K562 (cell line): ENCODE results near the gene ELMO1. TPM values are rescaled to one million over a fixed set of nuclear protein-coding genes. Genes with fewer than 3 reads are reported as not detected.

ENCODE experiments used
- ATAC-seq: fragments of 200-7000 bp; cut with Tn5 transposase; 3 replicates; pipeline ENCODE4 v1.9.1; 2020; ENCODE audit warnings: moderate library complexity
- BruUV-seq: library from RNA; stranded (reverse); fragments of 400-500 nt; replicated peaks from 2 replicates; lab custom pipeline; 2021; lab: Mats Ljungman, UMichigan
- CTCF ChIA-PET: fragments of 300-600 bp; formaldehyde crosslinking; extraction: SDS; loops from one replicate; lab custom pipeline; 2021; ENCODE audit warnings: low intra/inter-chr PET ratio; lab: Yijun Ruan, JAX
- POLR2A ChIA-PET: fragments of 300-600, 350-650 bp; sonication (Branson Sonifier 250); formaldehyde crosslinking; extraction: SDS; loops from one replicate; lab custom pipeline; 2021; ENCODE audit warnings: antibody characterized with exemption, inconsistent platforms; lab: Yijun Ruan, JAX
- DNase-seq, 4 experiments: peaks; one replicate each; pipeline versions ENCODE4 v3.0.0 to v3.0.0-alpha.2; 2011 to 2018; ENCODE audit warnings: low spot score in 3 of 4, mixed read lengths in 3 of 4; ENCODE audit errors: extremely low read depth in 1 of 4
- FAIRE-seq: peaks from 2 replicates; lab custom pipeline; 2011; peaks lifted over from hg19 to GRCh38; lab: Jason Lieb, UNC
- H2AFZ ChIP-seq: 2 replicates; pipeline ENCODE4 v1.6.0; 2011; ENCODE audit warnings: low read depth, low read length, control low read depth, inconsistent platforms
- H3K27ac ChIP-seq: fragments of 200-600 bp; 3 replicates; pipeline ENCODE4 v1.8.0; 2011; ENCODE audit warnings: low read depth, mild to moderate bottlenecking, control low read depth, inconsistent platforms, low read length, moderate library complexity, mixed read lengths; ENCODE audit errors: extremely low read depth
- H3K27me3 ChIP-seq, 2 experiments: fragments of 300-600 bp in 1 of 2; 2 replicates in 1 of 2; 3 replicates in 1 of 2; pipeline versions ENCODE4 v1.6.0 to v1.8.0; 2011; ENCODE audit warnings: inconsistent platforms in 2 of 2, low read length in 2 of 2, mild to moderate bottlenecking in 1 of 2, mixed read lengths in 1 of 2, moderate library complexity in 1 of 2; ENCODE audit not compliant: control insufficient read depth in 2 of 2, insufficient read depth in 2 of 2
- H3K36me3 ChIP-seq: fragments of 300-600 bp; 3 replicates; pipeline ENCODE4 v1.8.0; 2011; ENCODE audit warnings: mild to moderate bottlenecking, low read length, inconsistent platforms; ENCODE audit not compliant: control insufficient read depth, insufficient read depth
- H3K4me1 ChIP-seq, 2 experiments: fragments of 200-600 bp in 1 of 2; replicated peaks in 1 of 2; 2 replicates in 1 of 2; 3 replicates in 1 of 2; pipeline versions ENCODE4 v1.5.1 to v1.8.0; 2011; ENCODE audit warnings: inconsistent platforms in 2 of 2, low read length in 2 of 2, mild to moderate bottlenecking in 1 of 2, mixed read lengths in 1 of 2, moderate library complexity in 1 of 2; ENCODE audit not compliant: control insufficient read depth in 2 of 2, insufficient read depth in 2 of 2
- H3K4me2 ChIP-seq: 2 replicates; pipeline ENCODE4 v1.6.1; 2011; ENCODE audit warnings: low read length, control low read depth, inconsistent platforms, mixed read lengths; ENCODE audit not compliant: insufficient read depth
- H3K4me3 ChIP-seq: fragments of 200-600 bp; sonication (generic), shearing (Covaris generic); 2 replicates; pipeline ENCODE4 v1.5.1; 2016; ENCODE audit warnings: control low read depth, inconsistent platforms
- H3K79me2 ChIP-seq: fragments of 200-600 bp; 3 replicates; pipeline ENCODE4 v1.8.0; 2011; ENCODE audit warnings: low read length, inconsistent platforms; ENCODE audit not compliant: control insufficient read depth, insufficient read depth
- H3K9ac ChIP-seq, 2 experiments: 2 replicates each; pipeline versions ENCODE4 v1.6.0 to v1.6.1; 2011; ENCODE audit warnings: low read depth in 2 of 2, low read length in 2 of 2, control low read depth in 1 of 2, inconsistent platforms in 1 of 2, mild to moderate bottlenecking in 1 of 2, mixed read lengths in 1 of 2; ENCODE audit not compliant: insufficient read depth in 1 of 2
- H3K9me1 ChIP-seq: one replicate; pipeline ENCODE4 v1.6.0; 2011; ENCODE audit warnings: inconsistent platforms, mild to moderate bottlenecking, low read length, moderate library complexity; ENCODE audit not compliant: control insufficient read depth, insufficient read depth
- H3K9me3 ChIP-seq: replicated peaks from 2 replicates; pipeline ENCODE4 v1.5.1; 2011; ENCODE audit warnings: low read depth, low read length, inconsistent platforms; ENCODE audit not compliant: control insufficient read depth, insufficient read depth
- H4K20me1 ChIP-seq: replicated peaks from 2 replicates; pipeline ENCODE4 v1.6.1; 2011; ENCODE audit warnings: low read length, inconsistent platforms, mixed read lengths; ENCODE audit not compliant: control insufficient read depth, insufficient read depth
- KLF10 ChIP-seq: fragments of 250-450 bp; sonication (Bioruptor Pico); IDR thresholded peaks from 2 replicates; pipeline ENCODE4 v1.6.1; 2021; ENCODE audit warnings: matching md5 sums
- MCM7 ChIP-seq, 2 experiments: fragments of 450-650 bp; IDR thresholded peaks; 2 replicates each; pipeline ENCODE4 v1.6.1; 2016 to 2018
- PURB ChIP-seq: sonication (generic); formaldehyde crosslinking; IDR thresholded peaks from 2 replicates; pipeline ENCODE4 v1.9.0; 2021; ENCODE audit warnings: low read depth, mild to moderate bottlenecking, missing genetic modification reagents
- TBP ChIP-seq: optimal IDR thresholded peaks from 2 replicates; pipeline ENCODE3; 2011; ENCODE audit warnings: low read depth, low read length, improper control_type of control experiment
- YY1 ChIP-seq, 3 experiments: IDR thresholded peaks; 2 replicates each; pipeline ENCODE4 v1.6.1; 2011; ENCODE audit warnings: low read length in 2 of 3, mild to moderate bottlenecking in 2 of 3, moderate library complexity in 2 of 3, borderline replicate concordance in 1 of 3, control low read depth in 1 of 3, low read depth in 1 of 3; ENCODE audit not compliant: insufficient read depth in 3 of 3, insufficient replicate concordance in 2 of 3, control insufficient read depth in 1 of 3, insufficient read length in 1 of 3; ENCODE audit errors: extremely low read depth in 1 of 3
- WGBS: fragments of 100-300 bp; shearing (Covaris generic); methylation state at CpG from one replicate; pipeline ENCODE4 v1.1.6; 2016; ENCODE audit warnings: low coverage, mixed read lengths; ENCODE audit not compliant: insufficient coverage; ENCODE audit errors: missing lambda C conversion rate; 5-methylcytosine and 5-hydroxymethylcytosine counted together
- in situ Hi-C: fragments of 300-500 bp; cut with MboI; formaldehyde crosslinking; loops from 4 replicates; pipeline ENCODE4 v1.15.0; 2018; ENCODE audit warnings: inconsistent platforms, mixed read lengths
- intact Hi-C: fragments of 100-400 bp; cut with micrococcal nuclease; formaldehyde crosslinking; loops from 2 replicates; pipeline ENCODE4 v1.14.2; 2022
- polyA plus RNA-seq, 8 experiments: library from polyadenylated mRNA; depleted of rRNA in 4 of 8; stranded (reverse) in 5 of 8; unstranded in 3 of 8; fragments of >200 nt; fragmentation: Nextera tagmentation in 2 of 8; fragmentation: Illumina TruSeq in 1 of 8; extraction: Ambion mirVana in 2 of 8; extraction: Trizol in 1 of 8; gene quantifications; 2 replicates each; pipeline versions ENCODE4 v1.2.1 to v1.2.3, GENCODE V29; 2011 to 2014; ENCODE audit warnings: inconsistent platforms in 1 of 8, missing spikeins in 1 of 8
- total RNA-seq, 7 experiments: library from RNA; depleted of rRNA in 6 of 7; stranded (reverse); fragments of >200 nt in 6 of 7; fragmentation: Illumina TruSeq in 2 of 7; extraction: Trizol in 2 of 7; gene quantifications; 2 replicates each; pipeline versions ENCODE4 v1.2.1 to v1.2.3, GENCODE V29; 2011 to 2021; ENCODE audit warnings: low replicate concordance in 1 of 7
- TF ChIP-seq, protein P1 (sequence below): fragments of 250-450 bp; sonication (Bioruptor Pico); IDR thresholded peaks from 2 replicates; pipeline ENCODE4 v1.9.0; 2021; ENCODE audit warnings: mild to moderate bottlenecking
- TF ChIP-seq, protein P2 (sequence below): sonication (generic); formaldehyde crosslinking; IDR thresholded peaks from 2 replicates; pipeline ENCODE4 v1.8.1; 2023; ENCODE audit warnings: mild to moderate bottlenecking, missing genetic modification reagents, moderate library complexity

The ELMO1 gene
- total and polyA plus RNA-seq, 9 of the 15 experiments (the other 6 are each of a cell fraction or from before 2014, with no cell fraction given), result 0.36 to 7.2 (median 3.6) TPM

DNA sequence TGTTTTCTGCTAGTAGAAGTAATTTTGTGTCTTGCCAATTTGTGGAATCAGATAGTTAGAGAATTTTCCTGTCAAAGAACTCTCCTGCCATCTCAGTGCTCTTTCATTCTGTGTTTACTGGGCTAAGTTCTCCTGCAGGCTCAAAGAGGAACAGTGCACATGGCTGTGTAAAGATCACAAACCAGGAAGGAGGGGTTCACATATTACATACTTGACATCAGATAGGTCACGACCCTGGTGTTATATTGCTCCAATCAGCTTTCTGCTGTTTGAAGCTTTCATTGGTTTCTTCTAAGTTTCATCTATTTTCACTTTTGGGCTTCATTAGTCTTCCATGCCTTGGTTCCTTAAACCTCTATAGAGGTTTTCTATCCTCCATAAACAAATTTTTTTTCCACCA lies 13.5 kb upstream of the ELMO1 start:
- TF ChIP-seq MCM7 (IDR thresholded peaks at IDR 0.05) (no peak), TBP (no peak), YY1 (IDR thresholded peaks at IDR 0.05; ENCODE audit: borderline replicate concordance in 1 of 3, control insufficient read depth in 1 of 3, extremely low read depth in 1 of 3, insufficient read depth in 3 of 3, insufficient read length in 1 of 3, insufficient replicate concordance in 2 of 3, low read depth in 1 of 3, low read length in 2 of 3) (no peak), KLF10 (CRISPR knock-in tag) (no peak), PURB (CRISPR knock-in tag) (no peak)
- TF ChIP-seq, protein P1, sequence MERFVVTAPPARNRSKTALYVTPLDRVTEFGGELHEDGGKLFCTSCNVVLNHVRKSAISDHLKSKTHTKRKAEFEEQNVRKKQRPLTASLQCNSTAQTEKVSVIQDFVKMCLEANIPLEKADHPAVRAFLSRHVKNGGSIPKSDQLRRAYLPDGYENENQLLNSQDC, result no peak
- TF ChIP-seq, protein P2, sequence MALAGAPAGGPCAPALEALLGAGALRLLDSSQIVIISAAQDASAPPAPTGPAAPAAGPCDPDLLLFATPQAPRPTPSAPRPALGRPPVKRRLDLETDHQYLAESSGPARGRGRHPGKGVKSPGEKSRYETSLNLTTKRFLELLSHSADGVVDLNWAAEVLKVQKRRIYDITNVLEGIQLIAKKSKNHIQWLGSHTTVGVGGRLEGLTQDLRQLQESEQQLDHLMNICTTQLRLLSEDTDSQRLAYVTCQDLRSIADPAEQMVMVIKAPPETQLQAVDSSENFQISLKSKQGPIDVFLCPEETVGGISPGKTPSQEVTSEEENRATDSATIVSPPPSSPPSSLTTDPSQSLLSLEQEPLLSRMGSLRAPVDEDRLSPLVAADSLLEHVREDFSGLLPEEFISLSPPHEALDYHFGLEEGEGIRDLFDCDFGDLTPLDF (CRISPR knock-in tag), result no peak
- no TSS peak for BruUV-seq
- Histone ChIP-seq H4K20me1 (no peaks in the 10 kb centered on the region), H3K36me3 (no peaks in the 10 kb centered on the region), H3K27me3 (peaks cover 0 to 2% of the 10 kb centered on the region in 2 experiments; a peak in 1 of 5 replicates), H2AFZ (no peak overlapping the region), H3K79me2 (no peaks in the 10 kb centered on the region), H3K9me1 (no peaks in the 10 kb centered on the region), H3K4me1 (no peaks in the 10 kb centered on the region), H3K4me2 (no peak overlapping the region), H3K9me3 (no peaks in the 10 kb centered on the region), H3K4me3 (no peak overlapping the region), H3K9ac (no peak overlapping the region), H3K27ac (no peak overlapping the region)
- no peak for DNase-seq
- WGBS, result 0% methylated on average over 1 of the region's 1 CpG
- no peak for ATAC-seq
- intact Hi-C loops (no loop called here), in situ Hi-C loops (no loop called here)
- POLR2A ChIA-PET, result no interaction called here
- no peak for FAIRE-seq
- CTCF ChIA-PET, result no interaction called here
